HG03135 (cell line): ENCODE data around the gene KCTD16.

ENCODE experiments used
- ATAC-seq: cut with Tn5 transposase; IDR thresholded peaks from one replicate; pipeline ENCODE4 v1.9.1; 2021; ENCODE audit warnings: mild to moderate bottlenecking, moderate library complexity; ENCODE audit not compliant: unreplicated experiment

Gene KCTD16

GRCh38 chr5:144206141-144206540, 35.5 kb downstream of the KCTD16 start:
- ATAC-seq: no peak

GRCh38 chr5:144207875-144208444, 37.3 kb downstream of the KCTD16 start:
- no peak for ATAC-seq

- ATAC-seq: no peak
These were observed 38.7 kb downstream of the KCTD16 start for GRCh38 chr5:144209361-144209760.

GRCh38 chr5:144210655-144211054, 40.0 kb downstream of the KCTD16 start:
- no peak for ATAC-seq

- ATAC-seq: no peak
These were observed 49.2 kb downstream of the KCTD16 start for GRCh38 chr5:144219869-144220268.

- no peak for ATAC-seq
These were observed 56.8 kb downstream of the KCTD16 start for GRCh38 chr5:144227363-144227999.

- no peak for ATAC-seq
These were observed 60.1 kb downstream of the KCTD16 start for GRCh38 chr5:144230806-144231205.

- no peak for ATAC-seq
These were observed 61.6 kb downstream of the KCTD16 start for GRCh38 chr5:144232285-144232684.

GRCh38 chr5:144236499-144236898, 65.8 kb downstream of the KCTD16 start:
- no peak for ATAC-seq

GRCh38 chr5:144237851-144238250, 67.2 kb downstream of the KCTD16 start:
- no peak for ATAC-seq

GRCh38 chr5:144247131-144247530, 76.5 kb downstream of the KCTD16 start:
- ATAC-seq: no peak

GRCh38 chr5:144248015-144248414, 77.3 kb downstream of the KCTD16 start:
- no peak for ATAC-seq

- ATAC-seq: no peak
These were observed 79.2 kb downstream of the KCTD16 start for GRCh38 chr5:144249755-144250464.

- no peak for ATAC-seq
These were observed 83.9 kb downstream of the KCTD16 start for GRCh38 chr5:144254552-144254951.

GRCh38 chr5:144260121-144260520, 89.4 kb downstream of the KCTD16 start:
- no peak for ATAC-seq

GRCh38 chr5:144265643-144266247, 95.1 kb downstream of the KCTD16 start:
- ATAC-seq: no peak

GRCh38 chr5:144267961-144268513, 97.4 kb downstream of the KCTD16 start:
- ATAC-seq: no peak

- no peak for ATAC-seq
These were observed 102.8 kb downstream of the KCTD16 start for GRCh38 chr5:144273232-144274027.

GRCh38 chr5:144275329-144275728, 104.7 kb downstream of the KCTD16 start:
- ATAC-seq: no peak

- ATAC-seq: no peak
These were observed 105.6 kb downstream of the KCTD16 start for GRCh38 chr5:144276034-144276822.
